PFSK-1 (cell line): ENCODE data around the gene ARHGEF26.

ENCODE experiments used
- POLR2AphosphoS5 ChIP-seq: IDR thresholded peaks from 2 replicates; pipeline ENCODE4 v1.6.1; 2012; ENCODE audit warnings: low read depth, mild to moderate bottlenecking, control low read depth, low read length, moderate library complexity
- REST ChIP-seq, 2 experiments: IDR thresholded peaks; 2 replicates each; pipeline versions ENCODE4 v1.6.1 to v1.8.0; 2011 to 2012; ENCODE audit warnings: low read depth in 2 of 2, low read length in 2 of 2, control low read depth in 1 of 2, inconsistent platforms in 1 of 2, mild to moderate bottlenecking in 1 of 2, moderate library complexity in 1 of 2; ENCODE audit not compliant: insufficient read depth in 1 of 2
- SIN3A ChIP-seq: IDR thresholded peaks from 2 replicates; pipeline ENCODE4 v1.6.1; 2012; ENCODE audit warnings: mild to moderate bottlenecking, low read length, moderate library complexity, borderline replicate concordance; ENCODE audit not compliant: insufficient read depth
- TAF1 ChIP-seq: IDR thresholded peaks from 2 replicates; pipeline ENCODE4 v1.6.1; 2012; ENCODE audit warnings: low read length, control low read depth, borderline replicate concordance; ENCODE audit not compliant: insufficient read depth

- TF ChIP-seq REST (IDR thresholded peaks at IDR 0.05; ENCODE audit: insufficient read depth in 1 of 2, low read depth in 2 of 2, low read length in 2 of 2) (no peak), POLR2AphosphoS5 (no peak), TAF1 (no peak), SIN3A (no peak)
Measured at GRCh38 chr3:154152741-154153140, 31.6 kb downstream of the ARHGEF26 start.
